Glomerular visceral epithelial cell (primary cell): ENCODE measurements around the gene GREM2.

Experiments
- DNase-seq: peaks from one replicate; pipeline ENCODE4 v3.0.0-alpha.2; 2016; ENCODE audit errors: extremely low spot score

Gene GREM2

GRCh38 chr1:240611619-240612480 lies at the start of gene GREM2:
Gene GREM2, minus strand, starts transcription at chr1:240612155. Its CDS starts 118,680 bp downstream, at chr1:240493475.
- peak; percentile 64 for DNase-seq

DNA sequence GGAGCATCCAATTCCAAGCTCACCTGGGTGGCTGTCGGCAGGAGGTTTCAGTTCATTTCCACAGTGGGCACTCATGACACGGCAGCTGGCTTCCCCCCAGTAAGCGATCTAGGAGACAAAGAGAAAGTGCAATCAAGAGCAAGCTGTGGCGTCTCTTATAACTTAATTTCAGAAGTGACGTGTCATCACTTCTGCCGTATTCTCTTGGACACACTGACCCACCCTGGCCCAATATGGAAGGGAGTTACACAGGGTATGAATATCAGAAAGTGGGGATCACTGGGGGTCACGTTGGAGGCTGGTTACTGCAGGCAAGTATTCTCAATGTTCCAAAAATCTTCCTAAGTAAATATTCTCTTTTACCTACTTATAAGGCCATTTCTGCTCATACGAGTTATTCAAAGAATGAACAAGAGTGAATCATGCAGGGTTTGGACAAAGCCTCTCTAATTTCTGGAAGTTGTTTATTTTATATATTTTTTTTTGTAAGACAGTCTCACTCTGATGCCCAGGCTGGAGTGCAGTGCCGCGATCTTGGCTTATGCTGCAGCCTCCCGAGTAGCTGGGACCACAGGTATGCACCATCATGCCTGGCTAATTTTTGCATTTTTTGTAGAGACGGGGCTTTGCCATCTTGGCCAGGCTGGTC lies 46.5 kb upstream of the GREM2 start:
- DNase-seq, result no peak

DNA sequence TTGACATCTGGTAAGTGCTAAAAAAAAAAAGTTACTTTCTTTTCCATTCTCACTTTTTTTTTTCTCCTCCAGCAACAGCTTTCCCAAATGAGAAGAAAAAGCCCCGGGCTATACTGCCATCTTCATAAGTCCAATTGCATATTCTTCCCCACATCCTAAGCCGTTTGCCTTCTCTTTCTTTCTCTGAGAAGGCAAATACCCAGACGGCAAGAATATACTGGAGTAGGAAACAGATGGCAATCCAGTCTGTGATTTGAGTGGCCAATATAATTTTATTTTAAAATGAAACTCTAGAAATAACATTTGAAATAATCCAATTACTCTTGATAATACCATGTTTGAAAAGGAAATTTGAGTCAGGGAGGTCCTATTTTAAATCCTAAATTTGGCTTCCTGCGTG lies 44.6 kb upstream of the GREM2 start:
- no peak for DNase-seq

DNA sequence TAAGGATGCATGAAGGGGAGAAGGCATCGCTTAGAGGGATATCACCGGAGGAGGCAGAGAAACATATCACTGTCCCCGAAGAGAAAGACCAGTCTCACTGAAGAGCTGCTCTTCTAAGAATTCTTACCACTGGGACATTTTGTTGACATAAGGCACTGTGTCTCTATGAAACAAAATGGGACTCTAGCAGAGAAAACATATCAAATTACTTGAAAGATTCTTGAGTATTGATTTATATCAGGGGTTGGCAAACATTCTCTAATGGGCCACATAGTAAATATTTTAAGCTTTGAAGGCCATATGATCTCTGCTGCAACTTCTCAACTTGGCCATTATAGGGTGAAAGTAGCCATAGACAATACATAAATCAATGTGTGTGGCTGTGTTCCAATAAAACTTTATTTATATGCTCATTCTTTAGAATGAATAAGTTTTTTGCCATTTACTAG lies 41.0 kb upstream of the GREM2 start:
- no peak for DNase-seq

- no peak for DNase-seq
Observed at GRCh38 chr1:240652549-240652948, 40.6 kb upstream of the GREM2 start.

- DNase-seq, result no peak
Observed at GRCh38 chr1:240650877-240651276, 38.9 kb upstream of the GREM2 start.

GRCh38 chr1:240649733-240650721 lies 38.1 kb upstream of the GREM2 start:
- no peak for DNase-seq

DNA sequence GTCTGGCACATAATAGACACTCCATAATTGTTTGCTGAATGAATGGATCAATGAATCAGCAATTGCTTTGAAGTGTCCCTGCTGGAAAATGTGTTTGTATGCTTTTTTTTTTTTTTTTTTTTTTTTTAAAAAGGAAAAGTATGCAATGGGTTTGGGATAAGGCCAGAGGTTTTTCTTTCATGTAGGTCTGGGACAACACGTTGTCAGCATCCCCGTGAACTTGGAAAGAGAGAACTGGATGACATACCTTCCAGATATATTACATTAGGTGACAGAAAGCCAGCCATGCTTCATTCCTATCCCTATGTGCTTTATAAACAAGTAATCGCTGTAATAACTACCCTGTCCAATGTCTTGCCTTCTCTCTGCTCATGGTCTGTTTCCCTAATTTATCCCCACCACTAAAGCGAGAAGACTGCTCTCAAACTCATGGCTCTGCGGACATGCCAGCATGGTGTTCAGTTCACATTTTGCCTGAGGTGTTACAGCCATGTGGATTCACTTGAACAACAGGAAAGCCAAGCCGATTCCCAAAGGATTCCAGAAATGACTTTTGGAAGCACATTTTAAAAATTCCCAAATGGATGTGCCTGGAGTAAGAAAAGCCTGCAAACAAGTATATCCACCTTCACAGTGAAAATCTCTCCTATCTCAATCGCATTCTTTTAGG lies 34.8 kb upstream of the GREM2 start:
- DNase-seq, result no peak

- DNase-seq, result no peak
Observed at GRCh38 chr1:240644732-240645131, 32.8 kb upstream of the GREM2 start.

- no peak for DNase-seq
Observed at GRCh38 chr1:240635466-240636256, 23.7 kb upstream of the GREM2 start.

DNA sequence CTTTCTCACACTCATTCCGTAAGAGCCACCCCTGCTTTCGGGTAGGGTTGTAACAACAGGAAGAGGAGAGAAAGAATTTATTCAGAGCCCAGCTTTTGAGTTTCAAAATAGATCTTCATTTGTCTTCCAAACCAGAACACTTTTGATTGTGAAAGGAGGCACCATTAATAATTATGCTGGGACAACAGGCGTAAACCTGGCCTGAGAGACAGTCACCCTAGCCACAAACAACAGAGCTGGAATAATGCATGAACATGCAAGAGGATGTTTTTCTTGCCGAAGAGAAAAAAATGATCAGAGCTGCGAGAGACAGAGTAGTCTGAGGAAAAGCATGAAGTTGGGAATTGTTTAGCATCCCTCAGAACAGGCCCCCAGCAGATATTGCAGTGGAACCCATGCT lies 18.5 kb upstream of the GREM2 start:
- no peak for DNase-seq

- peak; percentile 67 for DNase-seq
Observed at GRCh38 chr1:240621249-240621648, 9.3 kb upstream of the GREM2 start.

DNA sequence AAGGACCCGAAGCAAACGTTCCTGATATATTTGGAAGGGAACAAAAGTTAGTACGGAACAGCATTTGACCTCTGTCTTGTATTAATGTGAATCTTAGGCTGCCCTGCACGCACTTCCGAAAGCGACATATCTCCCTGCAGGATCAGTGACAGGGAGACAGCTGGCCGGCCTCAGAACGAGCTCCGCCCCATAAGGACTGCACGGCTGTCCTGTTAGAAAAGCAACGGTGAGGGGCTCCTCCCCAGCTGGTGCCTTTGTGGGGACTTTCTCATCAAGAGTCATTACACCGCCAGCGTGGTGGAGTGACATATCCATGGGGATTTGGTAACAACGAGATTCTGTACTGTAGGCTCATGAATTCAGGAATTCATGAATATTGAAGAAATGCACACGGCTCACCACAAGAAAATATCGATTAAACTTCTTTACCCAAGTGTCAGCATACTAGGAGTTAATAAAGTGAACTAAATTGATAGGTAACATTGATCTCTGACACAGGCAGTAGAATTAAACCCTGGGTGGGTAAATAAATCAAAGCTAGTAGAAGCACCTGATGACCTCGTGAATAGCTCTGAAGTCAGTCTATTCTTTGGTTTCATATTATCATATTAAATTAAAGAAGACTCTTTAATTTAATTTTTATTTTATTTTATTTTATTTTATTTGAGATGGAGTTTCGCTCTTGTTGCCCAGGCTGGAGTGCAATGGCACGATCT lies 8.1 kb upstream of the GREM2 start:
- no peak for DNase-seq

- DNase-seq, result no peak
Observed at GRCh38 chr1:240619357-240619756, 7.4 kb upstream of the GREM2 start.

- no peak for DNase-seq
Observed at GRCh38 chr1:240618946-240619345, 7.0 kb upstream of the GREM2 start.

DNA sequence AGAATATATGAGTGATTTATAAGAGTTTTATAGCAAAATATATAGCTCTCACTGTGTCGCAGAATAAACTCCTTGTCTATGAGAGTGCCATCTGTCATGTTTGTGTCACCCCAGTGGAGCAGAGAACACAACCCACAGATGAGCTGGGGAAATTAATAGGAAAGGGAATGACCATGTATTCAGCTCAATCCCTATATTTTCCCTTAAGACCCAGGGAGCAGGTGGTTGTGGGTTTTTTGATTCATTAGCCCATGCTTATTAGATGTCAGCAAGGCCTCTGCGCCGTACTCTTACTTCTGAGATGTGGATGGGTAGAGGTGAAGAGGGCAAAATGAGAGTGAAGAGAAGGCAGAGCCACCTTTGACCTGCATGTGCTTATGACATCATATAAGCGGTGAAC lies 4.1 kb upstream of the GREM2 start:
- DNase-seq, result no peak

GRCh38 chr1:240613356-240614142 lies 1.6 kb upstream of the GREM2 start:
- peak; percentile 20 for DNase-seq

GRCh38 chr1:240612811-240613210 lies 856 bp upstream of the GREM2 start:
- DNase-seq, result no peak

DNA sequence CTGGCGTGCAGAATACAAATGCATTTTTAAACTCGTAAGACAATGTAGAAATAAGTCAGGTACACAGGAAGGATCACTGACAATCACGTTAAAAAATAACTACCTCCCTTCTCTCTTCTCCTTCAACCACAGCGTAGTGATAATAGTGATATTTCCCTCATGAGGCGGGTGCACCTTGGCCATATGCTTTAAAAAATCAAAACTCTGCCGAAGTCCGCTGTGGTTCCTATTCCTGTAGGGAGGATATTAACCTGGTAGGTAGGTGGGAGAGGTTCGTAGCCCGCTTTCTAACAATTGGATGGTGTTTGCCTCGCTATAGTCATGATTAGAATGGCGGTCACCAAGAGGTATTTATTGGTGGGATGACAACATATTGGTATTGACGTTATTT lies 732 bp downstream of the GREM2 start:
- DNase-seq, result no peak
